Measurements from ENCODE around the gene PRKAA1. TPM values are rescaled to one million over a fixed set of nuclear protein-coding genes. Genes with fewer than 3 reads are reported as not detected.

Gene PRKAA1
- total and polyA plus RNA-seq, 2 of the 13 experiments (the other 11 are each of a cell fraction or from before 2014, with no cell fraction given) = 36.6 to 58.0 TPM

GRCh38 chr5:40779561-40779960 lies 18.6 kb downstream of the PRKAA1 start (continued):
- no peak for TF ChIP-seq MAZ (IDR thresholded peaks at IDR 0.05; ENCODE audit: borderline replicate concordance, low read depth, low read length)
- no peak for TF ChIP-seq MAZ (CRISPR knock-in tag; IDR thresholded peaks at IDR 0.05; ENCODE audit: low read depth)
- TF ChIP-seq ZNF343 (CRISPR knock-in tag; IDR thresholded peaks at IDR 0.05) = no peak
- no peak for TF ChIP-seq ZBTB34 (CRISPR knock-in tag; IDR thresholded peaks at IDR 0.05)
- no peak for TF ChIP-seq ZNF616 (CRISPR knock-in tag; IDR thresholded peaks at IDR 0.05; ENCODE audit: low read depth)
- TF ChIP-seq BRCA1 (CRISPR knock-in tag; IDR thresholded peaks at IDR 0.05) = no peak
- TF ChIP-seq TCF7L2 (IDR thresholded peaks at IDR 0.05; ENCODE audit: low read depth, low read length) = no peak
- TF ChIP-seq ATF6 (CRISPR knock-in tag; conservative IDR thresholded peaks at IDR 0.05) = no peak
- no peak for TF ChIP-seq THAP7 (CRISPR knock-in tag; IDR thresholded peaks at IDR 0.05)

- no peak overlapping the region for H3K27ac ChIP-seq (ENCODE audit: extremely low read length, insufficient read depth, low read length)
- H3K36me3 ChIP-seq (replicated peaks in 1 of 2; ENCODE audit: control insufficient read depth in 1 of 2, insufficient read depth in 2 of 2, low read length in 2 of 2) = peaks cover 9 to 30% of the 10 kb centered on the region in 2 experiments
- H3K9ac ChIP-seq (ENCODE audit: insufficient read depth, low read depth, low read length) = no peak overlapping the region
- in situ Hi-C loops (cut with HindIII; ENCODE audit: extremely low pct_ligation_motif_present, low pct_unique_long_range_greater_than_20kb) (no loop called here), intact Hi-C loops (cut with micrococcal nuclease; ENCODE audit: unreplicated experiment) (no loop called here)
- peaks cover 52% of the 10 kb centered on the region for H3K4me1 ChIP-seq (ENCODE audit: insufficient read depth, low read length)
- H3K4me3 ChIP-seq (replicated peaks in 1 of 3; ENCODE audit: insufficient read depth in 1 of 3, low read depth in 2 of 3, low read length in 3 of 3) = no peak overlapping the region
- 98% methylated on average over 1 of the region's 1 CpG for WGBS (ENCODE audit: low lambda C conversion rate)
- POLR2A ChIA-PET = no interaction called here
- no peak for ATAC-seq
- no peak overlapping the region for H2AFZ ChIP-seq (ENCODE audit: low read length)
- no peaks in the 10 kb centered on the region for H3K27me3 ChIP-seq (ENCODE audit: control insufficient read depth in 1 of 2, insufficient read depth in 2 of 2, low read length in 2 of 2)
- CTCF ChIA-PET (ENCODE audit: low intra/inter-chr PET ratio, low total read pairs) = no interaction called here
- BruUV-seq (replicated peaks) = no TSS peak
- DNase-seq (ENCODE audit: low spot score) = no peak
- peaks cover 3% of the 10 kb centered on the region; the same call in 1 of the 2 replicates for H4K20me1 ChIP-seq (ENCODE audit: insufficient read depth, low read length)
- H3K79me2 ChIP-seq (ENCODE audit: insufficient read depth, low read length) = peaks cover 60% of the 10 kb centered on the region
- no peaks in the 10 kb centered on the region for H3K9me3 ChIP-seq (ENCODE audit: low read length)
- FAIRE-seq = no peak
- no peak overlapping the region for H3K4me2 ChIP-seq (ENCODE audit: low read depth, low read length)
- TF ChIP-seq NFE2L2 (IDR thresholded peaks at IDR 0.05; ENCODE audit: low read length) (no peak), DR1 (CRISPR knock-in tag; IDR thresholded peaks at IDR 0.05) (no peak), ZBTB10 (CRISPR knock-in tag; IDR thresholded peaks at IDR 0.05; ENCODE audit: borderline replicate concordance) (no peak), MTA3 (CRISPR knock-in tag; IDR thresholded peaks at IDR 0.05) (no peak), EZH2 (conservative IDR thresholded peaks at IDR 0.05; ENCODE audit: low read depth, low read length) (no peak), CREM (IDR thresholded peaks at IDR 0.05) (no peak), CREM (CRISPR knock-in tag; IDR thresholded peaks at IDR 0.05) (no peak)
These were observed 20.0 kb downstream of the PRKAA1 start for GRCh38 chr5:40778133-40778532.

Data from HepG2 (cell line).